Thyroid gland (tissue), 4 donors: Measurements from ENCODE around the gene PILRA. TPM values are rescaled to one million over a fixed set of nuclear protein-coding genes. Genes with fewer than 3 reads are reported as not detected.

Experiments
- DNase-seq, 2 donors: peaks; one replicate each; pipeline ENCODE4 v3.0.0-alpha.2; 2019
- H3K27ac ChIP-seq, 3 donors: fragments of 200-600 bp; sonication (generic); 1 replicate in 2 of 3; 2 replicates in 1 of 3; pipeline ENCODE4 v1.5.1; 2016 to 2019; ENCODE audit warnings: mild to moderate bottlenecking in 1 of 3, moderate library complexity in 1 of 3
- H3K27me3 ChIP-seq: fragments of 200-600 bp; sonication (generic); one replicate; pipeline ENCODE4 v1.5.1; 2019
- H3K36me3 ChIP-seq, 2 donors: fragments of 200-600 bp; sonication (generic); one replicate each; pipeline ENCODE4 v1.5.1; 2016 to 2019
- H3K4me1 ChIP-seq, 2 donors: fragments of 200-600 bp; sonication (generic); one replicate each; pipeline ENCODE4 v1.5.1; 2017 to 2019
- H3K4me3 ChIP-seq, 3 donors: fragments of 200-600 bp; sonication (generic); replicated peaks in 1 of 3; 1 replicate in 2 of 3; 2 replicates in 1 of 3; pipeline ENCODE4 v1.5.1; 2016; ENCODE audit warnings: mild to moderate bottlenecking in 1 of 3
- H3K9me3 ChIP-seq: fragments of 200-600 bp; sonication (generic); one replicate; pipeline ENCODE4 v1.5.1; 2017
- CTCF ChIP-seq, 6 experiments: fragments of 200-600 bp in 3 of 6; fragments of 450-650 bp in 3 of 6; sonication (generic) in 3 of 6; IDR thresholded peaks; one replicate each; pipeline ENCODE4 v1.5.1; 2016 to 2019; ENCODE audit warnings: antibody characterized with exemption in 6 of 6, mild to moderate bottlenecking in 2 of 6, inconsistent platforms in 1 of 6, moderate library complexity in 1 of 6
- POLR2A ChIP-seq, 2 donors: fragments of 450-650 bp; IDR thresholded peaks; one replicate each; pipeline ENCODE4 v1.6.1; 2017; ENCODE audit warnings: antibody characterized with exemption in 2 of 2, mild to moderate bottlenecking in 2 of 2, moderate library complexity in 1 of 2
- WGBS, 2 donors: methylation state at CpG; one replicate each; pipeline ENCODE4 v1.1.5; 2017; 5-methylcytosine and 5-hydroxymethylcytosine counted together
- intact Hi-C: fragments of 100-400 bp; cut with DNase I; formaldehyde crosslinking; loops from one replicate; pipeline ENCODE4 v1.15.1; 2023
- total RNA-seq, 4 donors: library from RNA; depleted of rRNA; stranded (reverse); fragments of >200 nt; gene quantifications; one replicate each; pipeline ENCODE4 v1.2.3, GENCODE V29; 2016

PILRA gene
- total RNA-seq, 4 donors from 2014 or later: 2.4 to 6.4 (median 4.4) TPM

GRCh38 chr7:100366411-100367250, 6.7 kb upstream of the PILRA start:
- Histone ChIP-seq H3K27ac (no peak overlapping the region), H3K4me3 (no peak overlapping the region), H3K36me3 (peaks cover 1 to 11% of the 10 kb centered on the region in 2 donors), H3K9me3 (no peaks in the 10 kb centered on the region), H3K4me1 (no peaks in the 10 kb centered on the region), H3K27me3 (no peaks in the 10 kb centered on the region)
- DNase-seq: no peak
- intact Hi-C loops: no loop called here
- TF ChIP-seq CTCF (IDR thresholded peaks at IDR 0.05) (no peak), POLR2A (IDR thresholded peaks at IDR 0.05) (no peak)
- 92 to 93% methylated on average over 15 to 16 of the region's 16 CpGs for WGBS, 2 donors

GRCh38 chr7:100367251-100367620, 6.1 kb upstream of the PILRA start:
- intact Hi-C loops: no loop called here
- Histone ChIP-seq H3K27me3 (no peaks in the 10 kb centered on the region), H3K36me3 (peaks cover 0 to 6% of the 10 kb centered on the region in 2 donors), H3K4me3 (no peak overlapping the region), H3K4me1 (no peaks in the 10 kb centered on the region), H3K27ac (no peak overlapping the region), H3K9me3 (no peaks in the 10 kb centered on the region)
- no peak for TF ChIP-seq CTCF (IDR thresholded peaks at IDR 0.05)
- no peak for TF ChIP-seq POLR2A (IDR thresholded peaks at IDR 0.05)
- 91 to 97% methylated on average over 8 of the region's 8 CpGs for WGBS, 2 donors
- DNase-seq: no peak

GRCh38 chr7:100367676-100368613, 5.3 kb upstream of the PILRA start:
- H3K36me3 ChIP-seq: no peaks in the 10 kb centered on the region
- H3K27me3 ChIP-seq: no peaks in the 10 kb centered on the region
- no peaks in the 10 kb centered on the region for H3K4me1 ChIP-seq
- 74 to 75% methylated on average over 12 of the region's 12 CpGs for WGBS, 2 donors
- H3K27ac ChIP-seq: no peak overlapping the region
- no peak overlapping the region for H3K4me3 ChIP-seq
- intact Hi-C loops: no loop called here
- H3K9me3 ChIP-seq: no peaks in the 10 kb centered on the region
- TF ChIP-seq POLR2A (IDR thresholded peaks at IDR 0.05) (no peak), CTCF (IDR thresholded peaks at IDR 0.05) (no peak)
- peak; percentile 23 to 33 for DNase-seq

GRCh38 chr7:100369105-100369504, 4.2 kb upstream of the PILRA start:
- Histone ChIP-seq H3K27me3 (no peaks in the 10 kb centered on the region), H3K4me3 (no peak overlapping the region), H3K4me1 (no peaks in the 10 kb centered on the region), H3K36me3 (no peaks in the 10 kb centered on the region), H3K27ac (no peak overlapping the region), H3K9me3 (no peaks in the 10 kb centered on the region)
- 84 to 89% methylated on average over 6 of the region's 6 CpGs for WGBS, 2 donors
- intact Hi-C loops: no loop called here
- TF ChIP-seq POLR2A (IDR thresholded peaks at IDR 0.05): no peak
- no peak for TF ChIP-seq CTCF (IDR thresholded peaks at IDR 0.05)
- DNase-seq: peak in 1 of 2 donors; percentile 21
